Measurements from ENCODE around the gene BANP. TPM values are rescaled to one million over a fixed set of nuclear protein-coding genes. Genes with fewer than 3 reads are reported as not detected.
"Not testable (repeated sequence)": the region's sequence is repeated elsewhere in the genome, so short reads cannot be mapped to it uniquely, and the experiment has no call there.

Gene BANP
- total RNA-seq, 1 donor from 2014 or later = 18.8 TPM

- no peak for DNase-seq (ENCODE audit: low read depth in 2 of 2)
Measured at GRCh38 chr16:88065747-88066142, 114.5 kb downstream of the BANP start.

- no peak for DNase-seq (ENCODE audit: low read depth in 2 of 2)
Measured at GRCh38 chr16:88066234-88066633, 115.0 kb downstream of the BANP start.

- no peak for DNase-seq (ENCODE audit: low read depth in 2 of 2)
Measured at GRCh38 chr16:88066680-88067529, 115.7 kb downstream of the BANP start.

- DNase-seq (ENCODE audit: low read depth in 2 of 2) = no peak
Measured at GRCh38 chr16:88067530-88068411, 116.5 kb downstream of the BANP start.

- DNase-seq (ENCODE audit: low read depth in 2 of 2) = no peak
Measured at GRCh38 chr16:88068476-88069396, 117.5 kb downstream of the BANP start.

- DNase-seq (ENCODE audit: low read depth in 2 of 2) = no peak
Measured at GRCh38 chr16:88069397-88070168, 118.3 kb downstream of the BANP start.

GRCh38 chr16:88070341-88070740, 119.1 kb downstream of the BANP start:
- DNase-seq (ENCODE audit: low read depth in 2 of 2) = no peak

GRCh38 chr16:88070989-88071625, 119.9 kb downstream of the BANP start:
- no peak for DNase-seq (ENCODE audit: low read depth in 2 of 2)

- DNase-seq (ENCODE audit: low read depth in 2 of 2) = no peak
Measured at GRCh38 chr16:88071908-88072307, 120.7 kb downstream of the BANP start.

- no peak for DNase-seq (ENCODE audit: low read depth in 2 of 2)
Measured at GRCh38 chr16:88072571-88073001, 121.4 kb downstream of the BANP start.

- no peak for DNase-seq (ENCODE audit: low read depth in 2 of 2)
Measured at GRCh38 chr16:88073201-88073721, 122.0 kb downstream of the BANP start.

GRCh38 chr16:88074041-88074440, 122.8 kb downstream of the BANP start:
- no peak for DNase-seq (ENCODE audit: low read depth in 2 of 2)

- DNase-seq (ENCODE audit: low read depth in 2 of 2) = no peak
Measured at GRCh38 chr16:88076211-88076931, 125.1 kb downstream of the BANP start.

GRCh38 chr16:88076932-88077320, 125.7 kb downstream of the BANP start:
- DNase-seq (ENCODE audit: low read depth in 2 of 2) = not testable (repeated sequence)

GRCh38 chr16:88077328-88078108, 126.3 kb downstream of the BANP start:
- DNase-seq (ENCODE audit: low read depth in 2 of 2) = no peak

GRCh38 chr16:88078111-88078775, 127.0 kb downstream of the BANP start:
- no peak for DNase-seq (ENCODE audit: low read depth in 2 of 2)

- DNase-seq (ENCODE audit: low read depth in 2 of 2) = no peak
Measured at GRCh38 chr16:88083582-88083981, 132.3 kb downstream of the BANP start.

GRCh38 chr16:88084881-88085280, 133.6 kb downstream of the BANP start:
- DNase-seq (ENCODE audit: low read depth in 2 of 2) = peak in 1 of 2 donors; percentile 30
